ENCODE data around the gene CLEC4G.

The CLEC4G gene

DNA sequence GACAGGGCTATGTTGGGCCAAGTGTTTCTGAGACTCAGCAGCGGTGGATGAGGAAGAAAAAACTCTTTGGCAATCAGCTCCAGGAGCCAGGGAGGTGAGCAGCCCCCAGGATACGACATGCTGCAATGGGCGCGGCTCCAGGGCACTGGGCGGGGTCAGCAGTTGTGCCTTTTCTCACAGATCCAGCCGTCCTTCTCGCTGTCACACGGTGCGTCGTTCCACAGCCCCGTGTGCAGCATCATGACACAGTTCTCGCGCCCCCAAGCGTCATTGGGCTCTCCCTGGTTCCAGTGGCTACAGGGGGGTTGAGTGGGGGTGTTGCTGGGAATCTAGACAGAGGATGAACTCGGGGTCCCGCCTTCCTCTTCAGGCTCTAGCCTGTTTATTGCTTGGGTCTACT, 2.7 kb downstream of the CLEC4G start:
- no peak for DNase-seq (ENCODE audit: low spot score)

DNA sequence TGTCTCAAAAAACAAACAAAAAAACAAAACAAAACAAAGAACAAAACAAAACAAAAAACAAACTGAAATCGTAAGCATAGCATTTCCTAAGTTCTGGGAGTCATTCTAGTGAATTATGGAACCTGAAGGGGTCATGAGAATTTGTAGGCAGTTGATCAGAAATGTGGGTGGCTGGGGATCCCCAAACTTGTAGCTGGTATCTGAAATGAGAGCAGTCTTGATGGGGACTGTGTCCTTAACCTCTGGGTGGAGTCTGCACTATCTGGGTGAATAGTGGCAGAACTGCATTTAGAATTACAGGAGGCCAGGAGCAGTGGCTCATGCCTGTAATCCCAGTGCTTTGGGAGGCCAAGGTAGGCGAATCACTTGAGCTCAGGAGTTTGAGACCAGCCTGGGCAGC, 6.1 kb downstream of the CLEC4G start:
- DNase-seq (ENCODE audit: low spot score) = no peak

DNA sequence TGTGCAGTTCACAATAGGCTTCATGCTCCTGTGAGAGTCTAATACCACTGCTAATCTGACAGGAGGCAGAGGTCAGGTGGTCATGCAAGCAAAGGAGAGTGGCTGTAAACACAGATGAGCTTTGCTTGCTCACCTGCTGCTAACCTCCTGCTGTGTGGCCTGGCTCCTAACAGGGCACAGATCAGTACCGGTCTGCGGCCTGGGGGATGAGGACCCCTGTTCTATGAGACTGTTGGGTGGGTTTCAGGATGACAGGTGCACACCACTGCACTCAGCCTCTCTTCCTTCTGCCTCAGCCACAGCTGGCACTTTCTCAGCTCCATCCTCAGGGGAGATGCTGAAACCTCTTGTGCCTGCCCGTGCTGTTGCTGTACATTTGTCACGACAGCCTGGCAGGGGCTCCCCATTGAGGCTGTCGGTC, 9.7 kb downstream of the CLEC4G start:
- no peak for DNase-seq (ENCODE audit: low spot score)

DNA sequence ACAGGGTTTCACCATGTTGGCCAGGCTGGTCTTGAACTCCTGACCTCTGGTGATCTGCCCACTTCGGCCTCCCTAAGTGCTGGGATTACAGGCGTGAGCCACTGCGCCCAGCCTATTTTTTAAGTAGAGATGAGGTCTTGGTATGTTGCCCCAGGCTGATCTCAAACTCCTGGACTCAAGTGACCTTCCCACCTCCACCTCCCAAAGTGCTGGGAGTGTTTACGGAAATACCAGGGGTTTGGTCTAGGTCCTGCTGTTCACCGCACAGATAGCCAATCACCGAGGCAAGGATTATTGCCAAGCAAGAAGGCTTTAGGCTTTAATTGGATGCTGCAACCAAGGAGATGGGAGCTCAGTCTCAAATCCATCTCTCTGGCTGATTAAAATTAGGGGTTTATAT, 11.6 kb downstream of the CLEC4G start:
- no peak for DNase-seq (ENCODE audit: low spot score)

DNA sequence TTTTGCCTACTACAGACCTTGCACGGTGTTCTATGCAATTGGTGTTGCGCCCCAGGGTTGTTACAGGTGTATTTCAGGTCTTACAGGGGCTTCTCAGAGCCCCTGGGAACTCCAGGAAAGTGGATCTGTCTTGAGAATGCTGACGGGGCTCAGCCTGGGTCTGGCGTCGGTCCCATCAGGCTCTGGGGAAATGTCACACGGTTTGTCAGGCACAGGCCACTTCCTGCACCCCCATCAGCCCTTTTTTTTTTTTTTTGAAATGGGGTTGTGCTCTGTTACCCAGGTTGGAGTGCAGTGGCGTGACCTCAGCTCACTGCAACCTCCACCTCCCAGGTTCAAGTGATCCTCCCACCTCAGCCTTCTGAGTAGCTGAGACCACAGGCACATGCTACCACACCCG, 13.2 kb downstream of the CLEC4G start:
- DNase-seq (ENCODE audit: low spot score) = no peak

DNA sequence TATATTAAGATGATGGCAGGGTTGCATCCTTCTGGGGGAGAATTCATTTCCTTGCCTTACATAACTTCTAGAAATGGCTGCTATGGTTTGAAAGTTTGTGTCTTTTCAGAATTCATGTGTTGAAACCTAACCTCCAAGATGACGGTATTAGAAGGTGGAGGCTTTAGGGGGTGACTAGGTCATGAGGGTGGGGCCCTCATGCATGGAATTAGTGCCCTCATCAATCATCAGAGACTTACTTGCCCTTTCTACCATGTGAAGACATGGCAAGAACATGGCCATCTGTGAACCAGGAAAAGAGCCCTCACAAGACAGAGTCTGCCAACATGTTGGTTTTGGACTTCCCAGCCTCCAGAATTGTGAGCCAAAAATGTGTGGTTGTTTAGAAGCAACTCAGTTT, 15.1 kb downstream of the CLEC4G start:
- no peak for DNase-seq (ENCODE audit: low spot score)

DNA sequence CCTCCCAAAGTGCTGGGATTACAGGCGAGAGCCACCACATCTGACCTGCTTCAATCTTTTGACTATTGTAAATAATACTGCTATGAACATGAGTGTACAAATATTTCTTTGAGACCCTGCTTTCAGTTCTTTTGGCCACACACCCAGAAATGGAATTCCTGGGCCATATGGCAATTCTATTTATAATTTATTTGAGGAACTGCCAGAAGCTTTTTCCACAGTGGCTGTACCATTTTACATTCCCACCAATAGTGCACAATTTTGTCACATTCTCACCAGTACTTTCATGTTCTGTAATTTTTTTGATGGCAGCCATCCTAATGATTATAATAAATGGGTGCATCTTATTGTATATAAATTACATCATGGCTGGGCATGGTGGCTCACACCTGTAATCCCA, 16.2 kb downstream of the CLEC4G start:
- no peak for DNase-seq (ENCODE audit: low spot score)

DNA sequence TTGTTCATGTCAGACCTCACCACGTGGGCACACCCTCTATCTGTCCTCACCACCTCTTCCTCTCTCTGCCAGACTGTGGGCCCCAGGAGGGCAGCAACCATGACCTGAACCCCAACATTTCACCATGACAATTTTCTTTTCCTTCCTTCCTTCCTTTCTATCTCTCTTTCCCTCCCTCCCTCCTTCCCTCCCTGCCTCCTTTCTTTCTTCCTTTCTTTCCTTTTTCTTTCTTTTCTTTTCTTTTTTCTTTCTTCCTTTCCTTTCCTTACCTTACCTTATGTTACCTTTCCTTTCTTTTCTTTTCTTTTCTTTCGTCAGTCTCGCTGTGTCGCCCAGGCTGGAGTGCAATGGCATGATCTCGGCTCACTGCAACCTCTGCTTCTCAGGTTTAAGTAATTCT, 21.3 kb downstream of the CLEC4G start:
- no peak for DNase-seq (ENCODE audit: low spot score)

DNA sequence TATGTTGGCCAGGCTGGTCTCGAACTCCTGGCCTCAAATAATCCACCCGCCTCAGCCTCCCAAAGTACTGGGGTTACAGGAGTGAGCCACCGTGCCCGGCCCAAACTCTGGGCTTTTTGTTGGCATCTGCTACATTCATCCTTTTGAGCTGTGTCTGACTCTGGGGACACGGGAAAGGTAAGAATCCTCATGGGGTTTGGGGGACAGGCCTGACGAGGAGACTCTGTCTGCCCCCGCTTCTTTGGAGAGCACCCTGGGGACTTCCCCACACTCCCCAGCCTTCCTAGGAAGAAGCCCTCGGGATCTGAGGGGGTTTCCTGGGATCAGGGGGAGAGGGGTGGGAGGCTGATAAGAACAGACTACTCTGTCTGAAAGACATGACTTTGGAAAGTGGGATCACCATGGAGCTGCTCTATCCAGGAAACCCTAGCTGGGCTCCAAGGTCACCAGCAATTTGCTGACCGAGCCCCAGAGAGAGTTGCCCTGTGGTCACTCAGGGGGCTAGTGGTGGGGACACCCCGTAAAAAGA, 21.9 kb downstream of the CLEC4G start:
- DNase-seq (ENCODE audit: low spot score) = no peak

DNA sequence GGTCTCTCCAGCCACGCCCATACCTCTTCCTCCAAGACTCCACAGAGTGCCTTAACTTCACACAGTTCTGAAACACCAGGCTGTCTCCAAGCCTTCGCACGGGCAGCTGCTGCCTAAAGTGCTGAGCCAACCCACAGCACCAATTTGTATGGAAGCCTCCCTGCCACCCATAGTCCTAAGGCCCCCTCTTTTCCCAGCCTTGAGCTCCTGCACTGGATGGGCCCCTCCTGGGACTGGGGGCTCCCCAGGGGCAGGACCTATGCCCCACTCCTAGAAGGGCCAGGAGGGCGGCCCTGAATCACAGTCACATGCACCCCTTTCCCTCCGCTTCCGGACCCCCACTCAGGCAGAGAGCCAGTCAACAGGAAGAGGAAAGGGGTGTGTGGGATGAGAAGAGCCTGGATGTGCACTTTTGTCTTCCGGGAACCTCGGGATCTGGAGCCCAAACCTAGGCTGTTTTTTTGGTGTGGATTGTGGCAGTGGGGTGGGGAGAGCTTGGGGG, 24.9 kb downstream of the CLEC4G start:
- no peak for DNase-seq (ENCODE audit: low spot score)

DNA sequence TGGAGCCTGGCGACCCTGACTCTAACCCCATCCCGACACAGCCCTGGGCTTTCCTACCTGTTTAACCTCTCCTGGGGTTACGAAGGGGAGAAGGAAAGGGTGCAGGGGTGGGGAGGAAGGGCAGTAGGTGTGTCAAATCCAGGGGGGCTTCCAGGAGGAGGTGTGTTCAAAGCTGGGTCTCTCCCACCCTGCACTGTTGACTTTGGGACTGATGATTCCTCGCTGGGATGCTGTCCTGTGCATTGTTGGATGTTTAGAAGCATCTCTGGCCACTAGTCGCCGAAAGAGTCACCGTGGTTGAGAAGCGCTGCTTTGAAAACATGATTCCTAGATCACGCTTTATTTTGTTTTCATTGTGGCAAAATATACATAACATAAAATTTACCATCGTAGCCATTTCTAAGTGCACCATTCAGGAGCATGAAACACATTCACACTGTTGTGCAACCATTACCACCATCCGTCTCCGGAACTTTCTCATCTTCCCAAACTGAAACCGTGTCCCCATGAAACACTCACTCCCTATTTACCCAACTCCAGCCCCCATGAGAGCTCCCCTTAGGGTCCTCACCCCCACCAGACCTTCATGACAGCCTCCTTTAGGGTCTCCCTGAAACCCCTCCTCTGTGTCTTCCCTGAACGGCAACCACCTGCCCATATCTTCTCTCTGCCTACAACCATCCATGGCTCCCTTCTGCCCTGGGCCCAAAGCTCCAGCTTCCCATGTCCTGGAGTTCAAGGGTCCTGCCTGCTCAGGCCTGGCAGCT, 25.5 kb downstream of the CLEC4G start:
- DNase-seq (ENCODE audit: low spot score) = no peak

DNA sequence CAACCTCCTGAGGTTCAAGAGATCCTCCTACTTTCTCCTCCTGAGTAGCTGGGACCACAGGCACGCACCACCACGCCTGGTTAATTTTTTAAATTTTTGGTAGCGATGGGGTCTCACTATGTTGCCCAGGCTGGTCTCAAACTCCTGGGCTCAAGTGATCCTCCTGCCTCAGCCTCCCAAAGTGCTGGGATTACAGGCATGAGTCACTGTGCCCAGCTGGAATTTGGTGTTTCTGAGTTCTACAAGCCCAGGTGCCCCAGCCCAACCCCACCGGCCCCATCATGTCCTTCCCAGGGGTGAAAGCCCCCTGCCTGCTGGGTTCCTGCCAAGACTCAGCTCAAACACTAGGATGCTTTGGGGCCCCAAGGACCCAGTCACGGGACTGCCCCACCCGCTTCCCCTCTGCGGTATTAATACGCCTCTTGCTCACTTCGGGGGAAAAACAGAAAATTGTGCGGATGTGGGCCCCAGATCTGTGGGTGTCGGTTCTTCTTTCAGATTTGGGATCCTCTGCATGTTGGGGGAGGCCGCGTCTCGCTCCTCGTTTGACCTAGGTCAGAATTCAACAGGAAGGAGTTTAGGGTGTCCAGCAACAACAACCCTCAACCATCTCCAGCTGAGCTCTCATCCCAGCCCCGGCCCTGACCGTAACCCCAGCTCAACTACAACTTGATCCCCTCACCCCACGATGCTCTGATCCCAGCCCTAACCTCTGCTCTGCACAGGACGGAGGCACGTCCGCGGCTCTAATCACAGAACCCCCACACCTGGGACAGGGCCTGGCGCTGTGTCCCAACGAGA, 26.3 kb downstream of the CLEC4G start:
- no peak for DNase-seq (ENCODE audit: low spot score)

DNA sequence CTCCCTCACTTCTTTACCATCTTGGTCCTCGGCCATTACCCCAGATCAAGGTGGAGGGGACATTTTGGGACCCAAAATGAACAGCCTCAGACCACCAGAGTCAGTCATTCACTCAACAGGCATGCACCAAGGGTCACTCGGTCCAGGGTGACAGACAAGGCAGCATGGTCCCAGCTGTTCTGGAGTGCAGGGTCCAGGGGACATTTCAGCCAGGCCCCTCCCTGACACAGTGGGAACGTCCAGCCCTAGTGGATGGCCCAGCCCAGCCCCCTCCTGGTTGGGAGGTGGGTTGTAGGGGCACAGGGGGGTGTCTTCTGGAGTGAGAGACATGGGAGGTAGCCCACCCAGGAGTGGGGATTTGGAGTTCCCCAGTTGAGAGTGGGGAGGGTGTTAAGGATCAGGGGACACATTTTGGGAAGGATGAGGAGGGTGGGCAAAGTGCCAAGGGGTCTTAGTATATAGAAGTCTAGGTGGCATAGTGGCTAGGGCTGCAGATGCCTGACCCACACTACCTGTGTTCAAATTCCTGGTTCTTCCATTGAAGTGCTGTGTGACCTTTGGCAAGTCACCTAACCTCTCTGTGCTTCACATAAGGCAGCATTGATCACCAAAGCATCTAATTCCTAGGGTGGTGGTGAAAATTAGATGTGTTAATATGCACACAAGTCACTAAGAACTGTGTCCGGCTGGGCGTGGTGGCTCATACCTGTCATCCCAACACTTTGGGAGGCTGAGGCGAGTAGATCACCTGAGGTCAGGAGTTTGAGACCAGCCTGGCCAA, 27.4 kb downstream of the CLEC4G start:
- DNase-seq (ENCODE audit: low spot score) = no peak

DNA sequence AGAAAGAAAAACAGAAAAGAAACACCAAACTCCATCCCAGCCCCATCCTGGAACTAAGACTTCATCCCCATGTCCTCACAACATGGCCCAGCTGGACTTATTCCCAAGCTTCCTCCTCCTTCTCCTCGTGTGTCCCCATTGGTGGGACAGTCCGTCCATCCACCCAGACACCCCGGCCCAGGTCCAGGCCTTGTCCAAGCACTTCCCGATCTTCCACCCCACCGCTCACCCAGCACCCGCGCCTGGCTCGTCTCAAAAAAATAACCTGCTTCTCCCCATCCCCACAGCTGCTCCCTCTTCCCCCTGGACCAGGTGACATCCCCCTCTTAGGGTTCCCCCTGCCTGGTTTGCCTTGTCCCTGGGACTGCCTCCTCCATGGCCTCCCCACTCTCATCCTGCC, 28.6 kb downstream of the CLEC4G start:
- DNase-seq (ENCODE audit: low spot score) = no peak

DNA sequence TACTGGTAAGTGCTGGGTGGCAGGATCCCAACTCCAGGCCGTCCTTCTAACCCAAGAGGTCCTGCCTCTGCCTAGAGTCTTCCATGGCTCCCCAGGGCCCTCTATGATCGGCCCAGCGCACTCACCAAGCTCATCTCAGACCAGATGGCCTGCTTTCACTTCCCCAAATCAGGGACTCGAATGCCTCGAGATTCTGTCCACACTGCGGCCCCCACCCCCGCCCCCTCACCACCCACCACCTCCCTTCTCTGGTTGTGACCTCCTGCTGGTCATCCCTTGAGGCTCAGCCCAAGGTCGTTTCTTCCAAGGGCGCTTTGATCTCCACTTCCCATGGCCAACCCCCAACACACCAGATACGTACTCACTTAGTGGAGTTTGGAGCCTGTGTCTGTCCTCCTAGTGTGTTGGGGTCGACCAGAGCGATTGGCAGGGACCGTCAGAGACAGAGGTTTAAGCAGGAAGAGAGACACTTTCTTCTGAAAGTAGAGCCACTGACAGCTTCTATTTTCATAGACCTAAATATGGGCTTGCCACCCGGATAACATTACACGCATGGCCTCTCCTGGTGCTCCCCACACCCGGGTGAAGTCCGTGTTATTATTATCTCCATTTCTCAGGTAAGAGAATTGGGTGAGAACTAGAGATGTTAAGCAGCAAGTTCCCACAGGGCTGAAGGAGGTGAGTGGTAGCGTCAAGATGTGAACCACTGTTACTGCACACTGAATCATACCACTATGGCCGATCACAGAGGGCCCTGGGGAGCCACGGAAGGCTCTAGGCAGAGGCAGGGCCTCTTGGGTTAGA, 30.1 kb downstream of the CLEC4G start, which contains the start of gene FCER2:
Gene FCER2, minus strand, starts transcription at position 478 of the 804 bp plus-strand sequence. CDS start 2,371 bp downstream, outside the sequence.
- no peak for DNase-seq (ENCODE audit: low spot score)

DNA sequence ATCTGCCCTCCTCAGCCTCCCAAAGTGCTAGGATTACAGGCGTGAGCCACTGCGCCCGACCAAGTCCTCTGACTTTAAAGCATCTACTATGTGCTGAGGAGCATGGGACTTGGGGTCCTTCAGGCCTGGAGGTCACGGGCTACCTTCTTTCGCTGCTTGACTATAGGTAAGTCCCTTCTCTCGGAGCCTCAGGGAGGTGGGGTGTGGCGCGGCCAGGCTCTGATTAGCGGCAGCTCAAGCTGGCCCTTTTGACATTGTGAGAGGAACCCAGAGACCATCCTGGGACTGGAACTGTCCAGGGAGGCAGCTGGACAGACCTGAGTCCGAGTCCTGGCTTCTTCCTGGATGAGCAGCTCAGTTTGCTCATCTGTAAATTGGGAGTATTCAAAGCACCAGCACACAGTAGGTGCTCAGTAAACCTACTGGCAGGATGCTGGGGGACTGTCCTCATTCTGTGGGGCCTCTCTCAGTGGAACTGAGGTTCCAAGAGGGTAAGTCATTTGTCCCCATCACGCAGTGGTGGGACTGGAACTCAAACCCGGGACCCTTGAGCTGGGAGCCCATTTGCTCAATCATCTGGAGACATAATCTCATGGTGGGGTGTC, 30.8 kb downstream of the CLEC4G start:
- no peak for DNase-seq (ENCODE audit: low spot score)

DNA sequence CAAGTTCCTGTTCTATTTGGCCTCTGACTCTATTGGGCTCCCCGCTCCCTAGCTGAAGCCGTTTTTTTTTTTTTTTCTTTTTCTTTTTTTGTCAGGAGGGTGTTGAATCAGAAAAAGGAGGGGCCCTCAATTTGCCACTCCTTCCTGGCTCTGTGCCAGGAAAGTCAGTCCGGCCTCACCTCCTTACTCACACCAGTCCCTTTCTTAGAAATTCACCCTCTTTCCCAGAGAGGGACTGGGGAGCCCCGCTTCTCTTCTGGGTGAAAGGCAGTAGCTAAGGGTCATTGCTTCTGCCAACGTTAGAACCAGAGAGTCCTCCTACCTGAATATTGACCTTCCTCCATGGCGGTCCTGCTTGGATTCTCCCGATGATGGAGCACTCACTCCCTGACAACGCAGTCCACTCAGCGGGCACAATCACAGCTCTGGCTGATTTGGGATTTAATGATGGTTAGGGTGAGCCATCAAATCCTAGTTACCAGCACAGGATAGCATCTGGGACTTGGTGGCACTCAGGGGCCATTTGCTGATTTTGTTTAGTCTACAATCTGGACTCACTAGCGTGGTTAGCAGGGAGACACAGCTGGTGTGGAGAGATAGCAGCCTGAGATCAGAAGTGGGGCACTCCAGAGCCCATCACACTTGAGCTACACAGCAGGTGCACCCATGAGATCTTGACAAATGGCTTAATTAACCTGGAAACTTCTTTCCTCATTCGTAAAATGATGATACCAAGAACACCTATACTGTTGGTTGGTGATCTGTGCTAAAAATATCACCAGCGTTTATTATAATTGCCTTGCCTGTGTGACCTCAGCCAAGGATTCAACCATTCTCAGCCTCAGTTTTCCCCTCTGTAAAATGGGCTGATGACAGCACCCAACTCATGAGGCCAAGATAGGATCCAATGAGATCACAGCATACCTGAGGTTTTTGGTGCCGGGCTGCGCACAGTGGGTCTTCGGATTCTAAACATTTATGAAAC, 32.2 kb downstream of the CLEC4G start:
- no peak for DNase-seq (ENCODE audit: low spot score)

DNA sequence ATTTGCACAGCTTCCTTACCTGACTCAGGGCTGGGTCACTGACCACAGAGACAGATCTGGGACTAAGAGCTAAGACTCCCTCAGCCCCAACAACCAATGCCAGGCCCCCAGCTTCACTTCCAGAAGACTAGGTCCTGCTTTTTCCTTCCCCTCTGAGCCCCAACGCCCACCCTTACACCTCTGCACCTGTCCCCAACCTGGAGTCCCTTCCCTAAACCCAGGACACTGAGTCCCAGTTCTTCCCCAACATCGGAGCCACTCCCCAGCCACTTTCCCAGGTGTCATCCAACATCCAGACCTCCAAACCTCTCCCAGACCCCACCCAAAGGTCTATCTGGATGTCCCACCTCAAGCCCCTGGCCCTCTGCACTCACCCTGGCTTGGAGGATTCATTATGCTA, 32.9 kb downstream of the CLEC4G start:
- no peak for DNase-seq (ENCODE audit: low spot score)

DNA sequence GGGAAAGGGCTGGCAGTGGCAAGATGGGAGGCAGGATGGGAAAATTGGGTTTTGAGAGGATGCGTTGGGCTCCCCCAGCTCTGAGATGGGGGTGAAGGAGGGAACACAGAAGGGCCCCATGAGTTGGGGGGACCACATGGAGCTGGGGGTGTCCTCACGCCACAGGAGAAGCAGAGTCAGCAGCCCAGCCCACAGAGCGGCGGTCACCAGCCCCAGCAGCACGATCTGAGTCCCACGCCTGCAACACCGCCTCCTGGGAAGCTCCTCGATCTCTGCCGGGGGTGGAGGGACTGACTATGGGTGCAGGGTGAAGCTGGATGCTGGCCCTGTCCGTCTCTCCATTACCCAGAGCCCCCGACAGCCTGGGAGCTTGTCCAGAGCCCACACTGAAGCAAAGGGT, 33.3 kb downstream of the CLEC4G start:
- no peak for DNase-seq (ENCODE audit: low spot score)

Measured in ecto neural progenitor cell (in vitro differentiated cells).